Activated CD4-positive, alpha-beta T cell treated with anti-CD3 and anti-CD28 coated beads, Interleukin-2, amount 50 U/mL, for 16 hours (primary cell): Measurements from ENCODE around the gene GSK3B.

Experiments used
- DNase-seq: peaks from one replicate; pipeline ENCODE4 v3.0.0-alpha.2; 2020

Gene GSK3B

GRCh38 chr3:119864476-119864875 lies 229.8 kb downstream of the GSK3B start:
- no peak for DNase-seq

DNA sequence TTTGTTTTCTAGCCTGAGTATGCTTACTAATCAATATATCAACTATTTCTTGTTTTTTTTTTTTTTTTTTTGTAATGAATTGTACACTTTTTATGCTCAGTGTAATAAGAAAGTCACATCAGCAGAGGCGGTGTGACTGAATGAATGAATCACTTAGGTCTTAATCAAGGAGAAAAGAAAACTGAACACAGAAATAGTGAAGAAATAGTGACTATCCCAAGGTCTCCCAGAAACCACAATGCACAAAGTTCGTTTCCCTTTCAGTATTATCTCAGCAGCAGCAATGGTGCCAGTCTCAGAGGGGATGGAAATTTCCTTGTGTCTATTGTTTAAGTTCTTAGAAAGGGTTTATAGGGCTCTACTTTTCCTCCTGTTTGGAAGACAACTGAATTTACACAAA lies 231.6 kb downstream of the GSK3B start:
- no peak for DNase-seq

DNA sequence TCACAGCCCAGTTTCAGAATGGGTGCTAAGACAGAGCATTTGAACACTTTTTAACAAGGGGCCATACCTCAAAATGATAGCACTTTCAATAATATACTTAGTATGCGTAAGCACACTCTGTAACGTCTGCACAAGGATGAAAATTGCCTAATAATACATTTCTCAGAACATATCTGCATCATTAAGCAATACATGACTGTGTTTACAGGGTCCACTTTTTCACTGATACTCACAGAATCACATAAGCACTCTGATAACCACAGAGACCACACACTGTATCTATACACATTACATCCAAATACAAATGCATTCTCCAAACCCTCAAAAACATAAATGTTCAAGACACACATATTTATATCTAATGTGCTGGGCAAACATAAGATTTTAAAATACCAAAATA lies 232.6 kb downstream of the GSK3B start:
- DNase-seq = no peak

GRCh38 chr3:119859728-119860127 lies 234.5 kb downstream of the GSK3B start:
- DNase-seq = no peak

- no peak for DNase-seq
Observed at GRCh38 chr3:119858957-119859356, 235.3 kb downstream of the GSK3B start.

- no peak for DNase-seq
Observed at GRCh38 chr3:119856695-119857094, 237.6 kb downstream of the GSK3B start.

- no peak for DNase-seq
Observed at GRCh38 chr3:119849126-119849525, 245.1 kb downstream of the GSK3B start.

DNA sequence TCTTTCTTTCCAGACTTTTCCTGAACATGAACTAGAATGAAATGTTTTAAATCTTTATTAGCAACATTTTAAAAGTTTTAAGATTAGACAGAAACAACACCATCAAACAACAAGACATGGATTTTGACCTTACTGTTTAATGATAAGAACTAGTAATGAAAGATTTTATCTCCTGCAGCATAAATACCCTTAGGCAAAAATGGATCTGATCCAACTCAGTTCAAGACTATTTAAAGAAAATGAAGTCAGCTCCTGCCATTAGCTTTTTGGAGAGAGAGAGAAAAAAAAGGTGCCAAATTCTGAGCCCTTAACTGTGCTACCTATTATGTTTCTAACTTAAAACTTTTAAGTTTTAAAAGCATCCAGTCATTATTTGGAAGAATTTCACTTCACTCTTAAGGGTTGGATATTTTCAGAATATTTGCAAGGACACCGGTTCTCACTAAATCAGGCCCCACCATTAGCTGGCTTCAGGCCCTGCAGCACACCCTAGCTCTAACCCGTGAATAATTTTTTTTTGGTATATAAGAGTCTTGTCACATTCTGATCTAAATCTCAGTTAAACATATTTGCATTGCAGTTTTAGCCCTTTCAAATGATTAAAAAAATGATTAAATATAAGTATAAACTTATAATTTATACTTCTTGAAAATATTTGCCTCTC lies 252.3 kb downstream of the GSK3B start:
- no peak for DNase-seq

- DNase-seq = no peak
Observed at GRCh38 chr3:119835556-119835955, 258.7 kb downstream of the GSK3B start.

- peak; percentile 2 for DNase-seq
Observed at GRCh38 chr3:119834754-119835370, 259.4 kb downstream of the GSK3B start.

DNA sequence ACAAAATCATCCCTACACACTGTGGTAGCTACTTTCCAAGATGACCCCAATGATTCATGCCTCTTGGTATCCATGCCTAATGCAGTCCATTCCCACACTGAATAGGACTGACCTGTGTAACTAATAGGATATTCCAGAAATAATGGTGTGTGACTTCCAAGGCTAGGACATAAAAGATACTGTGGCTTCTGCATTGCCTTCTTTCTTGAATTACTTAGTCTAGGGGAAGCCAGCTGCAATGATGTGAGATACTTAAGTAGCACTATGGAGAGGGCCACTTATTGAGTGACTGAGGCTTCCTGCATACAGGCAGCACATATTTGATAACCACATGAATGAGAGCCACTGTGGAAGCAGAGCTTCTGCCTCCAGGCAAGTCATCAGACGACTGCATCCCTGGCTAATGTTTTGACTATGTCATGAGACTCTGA lies 262.3 kb downstream of the GSK3B start:
- no peak for DNase-seq

DNA sequence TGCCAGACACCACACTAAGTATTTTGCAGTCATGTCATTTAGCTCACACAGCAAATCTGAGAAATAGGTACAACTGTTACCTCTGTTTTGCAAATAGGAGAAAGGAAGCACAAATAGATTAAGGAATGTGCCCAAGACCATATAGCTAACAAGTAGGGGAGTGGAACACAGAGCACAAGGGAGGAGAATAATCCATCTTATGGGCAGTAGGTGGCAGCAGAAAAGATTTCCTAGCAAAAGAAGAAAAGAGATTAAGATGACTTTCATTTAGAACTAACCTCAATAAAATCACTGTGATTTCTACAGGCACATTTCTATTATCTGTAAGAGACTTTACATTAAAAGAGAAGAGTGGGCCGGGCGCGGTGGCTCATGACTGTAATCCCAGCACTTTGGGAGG lies 263.2 kb downstream of the GSK3B start:
- DNase-seq = no peak

- no peak for DNase-seq
Observed at GRCh38 chr3:119829420-119829819, 264.8 kb downstream of the GSK3B start.

DNA sequence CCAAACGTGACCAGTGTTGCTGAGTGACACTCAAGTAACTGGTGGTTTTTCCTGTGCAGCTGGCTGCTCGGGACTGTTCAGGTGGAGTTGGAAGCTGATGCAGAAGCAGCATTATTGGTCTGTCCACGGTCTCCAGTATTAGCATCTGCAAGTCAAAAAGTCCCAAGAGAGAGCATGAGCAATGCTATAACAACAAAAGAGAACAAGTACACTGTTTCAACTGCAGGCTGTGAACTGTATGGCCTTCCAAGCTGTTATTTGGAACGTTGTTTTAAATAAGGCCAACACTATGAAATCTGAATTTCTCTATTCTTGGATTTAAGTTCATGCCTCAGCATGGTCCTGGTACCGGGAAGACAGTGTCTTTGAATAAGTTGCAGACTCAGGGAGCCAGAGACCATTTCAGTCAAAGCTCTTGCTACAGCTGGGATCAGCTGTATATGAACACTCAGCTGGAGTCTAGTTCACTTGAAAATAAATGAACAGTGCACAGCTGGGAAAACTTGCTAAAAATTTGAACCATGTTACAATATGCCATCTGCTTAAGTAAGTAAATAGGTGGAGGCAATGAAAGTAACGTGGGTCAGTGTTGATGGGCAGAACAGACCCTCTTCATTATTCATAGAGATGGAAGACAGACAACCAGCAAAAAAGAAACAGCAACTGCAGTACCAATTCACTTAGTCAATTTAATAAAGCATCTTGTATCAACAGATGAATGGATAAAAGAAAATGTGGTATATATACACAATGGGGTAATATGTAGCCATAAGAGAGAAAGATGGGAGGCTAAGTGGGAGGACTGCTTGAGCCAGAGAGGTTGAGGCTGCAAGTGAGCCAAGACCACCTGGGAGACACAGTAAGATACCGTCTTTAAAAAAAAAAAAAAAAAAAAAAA lies 267.3 kb downstream of the GSK3B start:
- no peak for DNase-seq

DNA sequence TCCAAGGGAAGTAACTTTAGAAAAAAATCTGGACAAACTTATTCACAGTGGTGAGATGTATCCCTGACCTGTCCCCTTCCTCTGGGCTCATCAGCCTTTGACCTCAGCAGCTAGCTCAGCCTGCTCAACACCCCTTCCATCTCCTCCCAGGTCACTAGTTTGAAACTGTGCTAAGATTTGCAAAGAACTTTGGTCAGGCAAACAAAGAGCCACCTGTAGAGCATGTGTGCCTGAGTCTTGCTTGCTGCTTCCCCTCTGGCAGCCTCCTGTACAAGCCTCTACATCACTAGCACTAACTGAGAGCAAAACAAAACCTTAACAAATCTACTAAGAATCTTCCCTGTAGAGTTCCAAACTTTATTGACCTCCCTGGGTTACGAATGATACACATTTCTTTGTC lies 268.4 kb downstream of the GSK3B start:
- no peak for DNase-seq

DNA sequence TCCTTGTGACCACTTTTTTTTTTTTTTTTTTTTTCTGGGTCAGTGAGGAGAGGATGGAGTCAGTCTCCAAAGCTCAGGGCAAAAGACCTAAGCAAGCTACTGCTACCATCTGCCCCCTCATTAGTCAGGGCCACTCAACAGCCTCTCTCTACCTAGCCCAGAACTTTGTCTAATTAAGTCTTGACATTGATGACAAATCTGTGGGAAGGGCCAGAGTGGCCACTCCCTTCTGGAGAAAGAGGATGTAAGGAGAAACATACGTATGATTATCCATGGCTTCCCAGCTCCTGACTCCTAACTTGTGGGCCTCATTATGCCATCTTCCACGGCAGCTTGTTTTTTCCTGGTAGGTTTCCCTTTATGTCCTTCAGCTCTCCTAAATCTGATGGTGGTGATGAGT lies 274.4 kb downstream of the GSK3B start:
- DNase-seq = no peak

DNA sequence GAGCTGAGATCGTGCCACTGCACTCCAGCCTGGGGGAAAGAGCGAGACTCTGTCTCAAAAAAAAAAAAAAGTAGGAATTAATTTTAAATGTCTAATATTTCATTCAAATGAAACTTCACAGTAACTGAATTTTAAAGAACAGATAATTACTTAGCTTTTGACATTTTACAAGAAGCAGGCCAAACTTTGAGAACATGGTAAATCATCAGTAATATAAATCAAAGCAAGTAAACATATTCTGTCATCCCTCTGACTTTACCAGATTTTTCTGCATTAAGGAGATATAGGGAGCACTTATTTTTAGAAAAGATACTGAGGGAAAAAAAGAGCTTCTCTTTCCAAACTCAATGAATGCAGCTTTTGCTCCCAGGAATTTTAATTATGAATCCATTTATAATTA lies 275.3 kb downstream of the GSK3B start:
- no peak for DNase-seq

DNA sequence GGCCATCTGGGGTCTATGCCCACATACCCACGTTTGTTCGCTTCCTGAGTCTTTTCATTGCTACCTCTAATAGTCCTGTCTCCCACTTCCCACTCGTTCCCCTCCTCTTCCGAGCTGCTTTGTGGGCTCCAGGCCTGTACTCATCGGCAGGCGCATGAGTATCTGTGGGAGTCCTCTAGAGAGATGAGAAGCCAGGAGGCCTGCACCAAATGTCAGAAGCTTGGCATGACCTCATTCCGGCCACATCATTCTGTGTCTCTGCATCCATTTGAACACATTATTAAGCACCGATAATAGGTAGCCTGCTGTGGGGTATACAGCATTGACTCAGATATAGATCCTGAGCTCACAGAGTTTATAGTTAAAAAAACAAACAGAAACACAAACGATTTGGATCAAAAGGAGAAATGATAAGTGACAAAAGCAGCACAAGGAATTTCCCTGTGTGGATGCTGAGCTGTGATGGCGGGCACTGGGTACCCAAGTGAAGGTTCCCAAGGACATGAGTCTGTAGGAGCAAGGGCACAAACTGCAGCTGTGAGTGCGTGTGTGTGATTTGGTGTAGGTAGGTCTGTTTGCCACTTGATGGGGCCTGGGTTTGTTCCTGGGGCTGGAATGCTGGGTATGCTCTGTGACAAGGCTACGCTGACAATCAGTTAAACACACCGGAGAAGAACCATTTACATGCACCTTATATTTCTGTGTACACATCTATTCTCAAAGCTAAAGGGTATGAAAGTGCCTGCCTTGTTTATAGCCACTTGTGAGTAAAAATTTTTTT lies 276.5 kb downstream of the GSK3B start:
- DNase-seq = no peak

DNA sequence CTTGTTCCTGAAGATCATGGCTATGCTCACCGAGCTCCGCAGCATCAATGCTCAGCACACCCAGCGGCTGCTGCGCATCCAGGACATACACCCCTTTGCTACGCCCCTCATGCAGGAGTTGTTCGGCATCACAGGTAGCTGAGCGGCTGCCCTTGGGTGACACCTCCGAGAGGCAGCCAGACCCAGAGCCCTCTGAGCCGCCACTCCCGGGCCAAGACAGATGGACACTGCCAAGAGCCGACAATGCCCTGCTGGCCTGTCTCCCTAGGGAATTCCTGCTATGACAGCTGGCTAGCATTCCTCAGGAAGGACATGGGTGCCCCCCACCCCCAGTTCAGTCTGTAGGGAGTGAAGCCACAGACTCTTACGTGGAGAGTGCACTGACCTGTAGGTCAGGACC lies 277.2 kb downstream of the GSK3B start:
- no peak for DNase-seq

- no peak for DNase-seq
Observed at GRCh38 chr3:119815716-119816115, 278.5 kb downstream of the GSK3B start.

- no peak for DNase-seq
Observed at GRCh38 chr3:119812491-119813058, 281.7 kb downstream of the GSK3B start.

- peak; percentile 61 for DNase-seq
Observed at GRCh38 chr3:119810018-119810435, 284.2 kb downstream of the GSK3B start.
